GM12872 (cell line): ENCODE measurements around the gene POLRMT.

Experiments used
- TF ChIP-seq, protein P1 (sequence below): IDR thresholded peaks from 3 replicates; pipeline ENCODE4 v1.5.1; 2011; ENCODE audit warnings: low read depth, mild to moderate bottlenecking, low read length, moderate library complexity; ENCODE audit not compliant: insufficient read depth

POLRMT gene

DNA sequence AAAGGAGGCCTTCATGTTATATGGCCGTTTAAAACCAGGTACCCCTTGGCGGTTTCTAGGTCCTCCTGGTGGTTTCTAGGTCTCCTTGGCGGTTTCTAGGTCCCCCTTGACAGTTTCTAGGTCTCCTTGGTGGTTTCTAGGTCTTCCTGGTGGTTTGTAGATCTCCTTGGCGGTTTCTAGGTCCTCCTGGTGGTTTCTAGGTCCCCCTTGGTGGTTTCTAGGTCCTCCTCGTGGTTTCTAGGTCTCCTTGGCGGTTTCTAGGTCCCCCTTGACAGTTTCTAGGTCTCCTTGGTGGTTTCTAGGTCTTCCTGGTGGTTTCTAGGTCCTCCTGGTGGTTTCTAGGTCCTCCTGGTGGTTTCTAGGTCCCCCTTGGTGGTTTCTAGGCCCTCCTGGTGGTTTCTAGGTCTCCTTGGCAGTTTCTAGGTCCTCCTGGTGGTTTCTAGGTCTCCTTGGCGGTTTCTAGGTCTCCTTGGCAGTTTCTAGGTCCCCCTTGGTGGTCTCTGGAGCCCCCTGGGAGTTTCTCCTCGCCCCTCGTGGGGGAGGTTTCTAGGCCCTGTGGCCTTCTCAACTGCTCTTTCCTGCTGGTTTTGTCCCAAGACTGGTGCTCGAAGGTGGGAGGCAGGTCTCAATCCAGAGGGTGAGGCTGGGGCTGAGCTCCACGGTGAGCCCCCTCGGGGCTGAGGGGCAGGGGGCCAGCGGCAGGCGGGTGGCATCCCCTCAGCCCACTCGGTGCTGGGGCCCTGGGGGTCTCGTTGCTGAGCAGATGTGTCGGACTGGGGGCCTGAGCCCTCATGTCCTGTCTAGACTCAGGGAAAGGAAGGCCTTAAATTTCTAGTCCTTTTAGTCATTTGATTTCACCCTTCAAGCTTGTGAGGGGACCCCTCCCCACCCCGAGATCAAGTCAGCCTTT lies 35.7 kb downstream of the POLRMT start:
- TF ChIP-seq, protein P1, sequence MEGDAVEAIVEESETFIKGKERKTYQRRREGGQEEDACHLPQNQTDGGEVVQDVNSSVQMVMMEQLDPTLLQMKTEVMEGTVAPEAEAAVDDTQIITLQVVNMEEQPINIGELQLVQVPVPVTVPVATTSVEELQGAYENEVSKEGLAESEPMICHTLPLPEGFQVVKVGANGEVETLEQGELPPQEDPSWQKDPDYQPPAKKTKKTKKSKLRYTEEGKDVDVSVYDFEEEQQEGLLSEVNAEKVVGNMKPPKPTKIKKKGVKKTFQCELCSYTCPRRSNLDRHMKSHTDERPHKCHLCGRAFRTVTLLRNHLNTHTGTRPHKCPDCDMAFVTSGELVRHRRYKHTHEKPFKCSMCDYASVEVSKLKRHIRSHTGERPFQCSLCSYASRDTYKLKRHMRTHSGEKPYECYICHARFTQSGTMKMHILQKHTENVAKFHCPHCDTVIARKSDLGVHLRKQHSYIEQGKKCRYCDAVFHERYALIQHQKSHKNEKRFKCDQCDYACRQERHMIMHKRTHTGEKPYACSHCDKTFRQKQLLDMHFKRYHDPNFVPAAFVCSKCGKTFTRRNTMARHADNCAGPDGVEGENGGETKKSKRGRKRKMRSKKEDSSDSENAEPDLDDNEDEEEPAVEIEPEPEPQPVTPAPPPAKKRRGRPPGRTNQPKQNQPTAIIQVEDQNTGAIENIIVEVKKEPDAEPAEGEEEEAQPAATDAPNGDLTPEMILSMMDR: no peak

DNA sequence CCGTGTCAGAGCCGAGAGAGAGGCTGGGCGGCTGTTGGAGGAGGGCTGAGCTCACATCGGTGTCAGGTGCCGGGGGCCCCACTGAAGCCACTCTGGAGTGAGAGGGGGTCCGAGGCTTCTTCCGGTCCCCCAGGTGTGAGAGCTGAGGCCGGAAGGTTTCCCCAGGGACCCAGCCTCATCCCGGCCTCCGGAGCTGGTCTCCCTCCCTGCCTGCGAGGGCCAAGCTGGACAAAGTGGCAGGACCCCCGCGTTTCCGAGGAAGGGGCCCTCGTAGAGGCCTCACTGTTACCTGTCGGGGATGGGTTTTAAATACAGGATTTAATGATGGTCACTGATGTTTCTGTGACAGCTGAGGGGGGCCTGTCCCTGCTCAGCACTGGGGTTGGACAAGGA lies 37.1 kb downstream of the POLRMT start:
- TF ChIP-seq, protein P1: no peak

DNA sequence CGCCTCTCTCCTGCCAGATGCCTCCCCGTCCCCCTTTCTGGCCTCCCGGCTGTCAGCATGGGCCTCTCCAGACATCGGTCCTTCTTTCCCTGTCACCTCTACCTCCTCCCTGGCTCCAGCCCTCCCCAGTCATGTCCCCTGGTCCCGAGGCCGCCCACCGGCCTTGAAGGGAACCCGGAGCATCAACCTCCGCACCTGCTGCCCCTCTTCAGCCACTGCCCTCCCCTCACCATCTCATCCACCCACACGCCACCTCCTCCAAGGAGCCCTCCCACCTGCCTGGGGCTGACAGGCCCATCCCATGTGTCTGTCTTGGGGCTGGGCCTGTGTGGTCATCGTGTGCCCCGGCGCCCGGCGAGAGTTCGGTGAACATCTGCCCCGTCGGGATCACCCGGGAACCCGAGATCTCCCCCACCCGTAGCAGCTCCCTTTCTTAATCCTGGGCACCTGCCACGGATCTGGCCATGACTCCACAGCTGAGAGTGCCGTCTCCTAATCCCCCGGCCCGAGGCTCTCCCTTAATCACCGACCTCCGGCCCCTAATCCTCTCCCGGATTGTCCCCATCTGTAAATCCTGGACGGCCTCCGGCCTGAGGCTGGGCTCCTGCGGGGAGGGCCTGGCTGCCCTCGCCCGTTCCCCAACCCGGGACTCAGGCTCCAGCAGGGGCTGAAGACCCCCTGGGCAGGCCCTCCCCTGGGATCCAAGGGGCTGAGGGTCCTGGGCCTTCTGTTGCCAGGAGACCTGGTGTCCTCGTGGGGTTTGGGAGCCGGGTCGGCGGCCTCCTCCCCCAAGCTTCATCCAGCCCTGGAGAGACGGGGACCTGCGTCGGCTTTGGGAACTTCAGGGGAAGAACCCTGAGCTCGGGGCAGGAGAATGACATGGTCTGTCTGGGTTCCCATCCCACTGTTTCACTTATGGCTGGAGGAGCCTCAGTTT lies 37.7 kb downstream of the POLRMT start:
- TF ChIP-seq, protein P1: no peak

DNA sequence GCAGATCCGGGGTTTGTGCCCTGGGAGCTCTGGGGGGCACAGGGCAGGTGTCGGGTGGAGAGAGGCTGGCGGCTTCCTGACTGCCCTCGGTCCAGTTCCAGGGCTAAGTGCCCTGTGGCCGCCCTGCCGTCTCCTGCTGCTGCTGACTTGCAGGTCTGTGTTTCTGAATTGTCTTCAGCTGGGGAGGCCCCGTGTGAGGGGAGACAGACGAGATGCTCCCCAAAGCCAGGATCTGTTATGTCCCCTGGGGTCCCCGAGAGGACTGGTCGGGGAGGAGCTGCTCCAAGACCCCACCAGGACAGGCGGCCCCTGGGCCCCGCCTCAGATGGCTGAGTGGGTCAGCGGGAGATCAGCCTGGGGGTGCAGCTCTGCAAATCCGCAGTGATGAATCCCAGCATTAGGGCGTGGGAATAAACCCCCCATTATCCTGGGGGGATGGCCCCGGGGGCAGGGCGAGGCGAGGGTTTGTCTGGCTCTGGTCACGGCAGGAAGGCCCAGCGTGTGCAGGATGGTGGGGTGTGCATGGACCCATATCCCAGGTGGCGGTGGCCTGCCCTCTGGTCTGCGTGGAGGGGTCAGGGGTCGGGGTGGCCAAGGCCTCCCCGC lies 39.0 kb downstream of the POLRMT start:
- TF ChIP-seq, protein P1: no peak

DNA sequence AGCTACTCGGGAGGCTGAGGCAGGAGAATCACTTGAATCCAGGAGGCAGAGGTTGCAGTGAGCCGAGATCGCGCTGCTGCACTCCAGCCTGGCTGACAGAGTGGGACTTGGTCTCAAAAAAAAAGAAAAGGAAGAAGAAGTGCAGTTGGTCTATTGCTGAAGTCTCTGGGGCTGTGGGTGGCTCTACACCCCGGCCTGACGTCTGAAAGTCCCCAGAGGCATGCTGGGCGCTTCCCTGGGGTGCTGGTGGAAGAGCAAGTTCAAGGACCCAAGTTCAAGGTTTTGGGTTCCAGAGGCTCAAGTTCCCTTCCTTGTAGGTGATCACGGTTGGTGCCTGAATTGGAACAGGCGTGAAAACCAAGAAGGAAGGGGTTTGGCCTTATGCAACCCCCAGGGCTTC lies 39.8 kb downstream of the POLRMT start:
- TF ChIP-seq, protein P1: no peak

DNA sequence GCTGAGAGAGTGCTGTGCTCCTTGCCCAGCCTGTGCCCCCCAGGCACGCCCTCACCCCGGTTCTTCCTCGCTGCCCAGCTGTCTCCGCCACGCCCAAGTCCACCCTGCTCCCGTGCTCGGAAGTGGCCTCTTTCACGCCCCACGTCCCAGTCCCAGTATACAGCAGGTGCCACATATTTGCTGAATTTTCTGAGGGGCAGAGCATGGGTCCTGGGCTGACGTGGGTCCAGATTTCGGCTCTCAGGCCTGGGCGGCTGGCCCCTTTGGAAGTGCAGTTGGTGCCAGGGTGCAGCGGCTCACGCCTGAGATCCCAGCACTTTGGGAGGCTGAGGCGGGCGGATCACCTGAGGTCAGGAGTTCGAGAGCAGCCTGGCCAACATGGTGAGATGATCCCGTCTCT lies 40.3 kb downstream of the POLRMT start:
- TF ChIP-seq, protein P1: no peak

DNA sequence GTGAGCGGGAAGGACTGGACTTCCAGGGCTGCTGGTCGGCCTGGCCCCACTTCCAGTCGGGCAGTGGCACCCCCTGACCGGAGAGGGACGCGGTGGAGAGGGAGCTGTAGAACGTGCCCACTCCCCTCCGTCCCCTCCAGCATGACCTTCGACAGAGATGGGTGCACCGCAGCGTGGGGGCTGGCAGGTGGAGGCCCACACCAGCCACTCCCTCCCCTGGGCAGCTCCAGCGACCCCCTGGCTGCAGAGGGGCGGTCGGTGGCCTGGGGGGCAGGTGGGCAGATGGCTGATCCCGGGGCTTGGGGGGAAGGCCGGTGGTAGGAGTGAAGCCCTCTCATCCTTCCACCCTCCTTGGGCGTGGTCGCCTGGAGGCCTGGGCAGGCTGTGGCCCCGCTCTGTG lies 41.2 kb downstream of the POLRMT start:
- TF ChIP-seq, protein P1: no peak
